Dendritic cell treated with granulocyte-macrophage colony-stimulating factor and Interleukin-4, amounts not matched to agents 40 ng/mL and 50 ng/mL, for 4 days (primary cell): ENCODE data around the gene RRAS2.

ENCODE experiments used
- H3K27ac Mint-ChIP-seq: one replicate; pipeline ENCODE4 v1.8.0; 2022; ENCODE audit warnings: mild to moderate bottlenecking, mixed read lengths
- H3K27me3 Mint-ChIP-seq: one replicate; pipeline ENCODE4 v1.8.0; 2022; ENCODE audit warnings: mild to moderate bottlenecking, mixed read lengths
- H3K36me3 Mint-ChIP-seq: one replicate; pipeline ENCODE4 v1.8.0; 2022; ENCODE audit warnings: low read depth, mixed read lengths
- H3K4me1 Mint-ChIP-seq: one replicate; pipeline ENCODE4 v1.8.0; 2022; ENCODE audit warnings: low read depth, mixed read lengths
- H3K4me3 Mint-ChIP-seq: one replicate; pipeline ENCODE4 v1.8.0; 2022; ENCODE audit warnings: mild to moderate bottlenecking, moderate library complexity, mixed read lengths
- H3K9me3 Mint-ChIP-seq: one replicate; pipeline ENCODE4 v1.8.0; 2022; ENCODE audit warnings: mixed read lengths
- intact Hi-C: fragments of 100-400 bp; cut with micrococcal nuclease; formaldehyde crosslinking; loops from one replicate; pipeline ENCODE4 v1.15.0; 2022

The RRAS2 gene

GRCh38 chr11:14380947-14381561 is 22.1 kb upstream of the RRAS2 start:
- Mint-ChIP-seq H3K4me3 (peak overlapping the region; percentile 46), H3K9me3 (no peaks in the 10 kb centered on the region), H3K27ac (no peak overlapping the region), H3K4me1 (peaks cover 5% of the 10 kb centered on the region), H3K36me3 (no peaks in the 10 kb centered on the region), H3K27me3 (peaks cover 49% of the 10 kb centered on the region)
- intact Hi-C loops = no loop called here

- Mint-ChIP-seq H3K4me3 (no peak overlapping the region), H3K27ac (no peak overlapping the region), H3K36me3 (no peaks in the 10 kb centered on the region)
These were observed 21.3 kb upstream of the RRAS2 start for GRCh38 chr11:14380125-14380936.

GRCh38 chr11:14378171-14378570 is 19.2 kb upstream of the RRAS2 start:
- Mint-ChIP-seq H3K9me3 (no peaks in the 10 kb centered on the region), H3K27me3 (peaks cover 48% of the 10 kb centered on the region), H3K36me3 (no peaks in the 10 kb centered on the region), H3K27ac (no peak overlapping the region), H3K4me3 (no peak overlapping the region), H3K4me1 (peaks cover 5% of the 10 kb centered on the region)
- intact Hi-C loops = no loop called here

More at GRCh38 chr11:14380125-14380936, 21.3 kb upstream of the RRAS2 start:
- Mint-ChIP-seq H3K4me1 (peaks cover 5% of the 10 kb centered on the region), H3K9me3 (no peaks in the 10 kb centered on the region), H3K27me3 (peaks cover 49% of the 10 kb centered on the region)
- intact Hi-C loops = no loop called here

- Mint-ChIP-seq H3K9me3 (no peaks in the 10 kb centered on the region), H3K4me3 (no peak overlapping the region), H3K4me1 (peaks cover 5% of the 10 kb centered on the region), H3K36me3 (no peaks in the 10 kb centered on the region), H3K27me3 (peaks cover 38% of the 10 kb centered on the region), H3K27ac (no peak overlapping the region)
- intact Hi-C loops = no loop called here
These were observed 17.9 kb upstream of the RRAS2 start for GRCh38 chr11:14376920-14377319.

GRCh38 chr11:14374922-14375830 is 16.2 kb upstream of the RRAS2 start:
- Mint-ChIP-seq H3K4me1 (no peaks in the 10 kb centered on the region), H3K4me3 (no peak overlapping the region), H3K9me3 (no peaks in the 10 kb centered on the region), H3K27me3 (peaks cover 22% of the 10 kb centered on the region), H3K27ac (no peak overlapping the region), H3K36me3 (no peaks in the 10 kb centered on the region)
- intact Hi-C loops = no loop called here

GRCh38 chr11:14373941-14374646 is 15.1 kb upstream of the RRAS2 start:
- Mint-ChIP-seq H3K27me3 (peaks cover 15% of the 10 kb centered on the region), H3K9me3 (no peaks in the 10 kb centered on the region), H3K36me3 (no peaks in the 10 kb centered on the region), H3K4me1 (peaks cover 2% of the 10 kb centered on the region), H3K4me3 (no peak overlapping the region), H3K27ac (no peak overlapping the region)
- intact Hi-C loops = no loop called here

GRCh38 chr11:14372011-14372410 is 13.0 kb upstream of the RRAS2 start:
- Mint-ChIP-seq H3K4me1 (peaks cover 6% of the 10 kb centered on the region), H3K9me3 (no peaks in the 10 kb centered on the region), H3K27ac (no peak overlapping the region), H3K4me3 (no peak overlapping the region), H3K36me3 (no peaks in the 10 kb centered on the region), H3K27me3 (peaks cover 8% of the 10 kb centered on the region)
- intact Hi-C loops = no loop called here

- H3K4me1 Mint-ChIP-seq = peaks cover 6% of the 10 kb centered on the region
- H3K4me3 Mint-ChIP-seq = no peak overlapping the region
- H3K36me3 Mint-ChIP-seq = no peaks in the 10 kb centered on the region
- H3K27ac Mint-ChIP-seq = no peak overlapping the region
- intact Hi-C loops = no loop called here
- H3K9me3 Mint-ChIP-seq = no peaks in the 10 kb centered on the region
- H3K27me3 Mint-ChIP-seq = peaks cover 8% of the 10 kb centered on the region
These were observed 12.3 kb upstream of the RRAS2 start for GRCh38 chr11:14371249-14371648.

GRCh38 chr11:14370496-14370895 is 11.5 kb upstream of the RRAS2 start:
- intact Hi-C loops = no loop called here
- Mint-ChIP-seq H3K9me3 (no peaks in the 10 kb centered on the region), H3K27me3 (peaks cover 6% of the 10 kb centered on the region), H3K4me3 (no peak overlapping the region), H3K36me3 (no peaks in the 10 kb centered on the region), H3K27ac (no peak overlapping the region), H3K4me1 (peaks cover 6% of the 10 kb centered on the region)

GRCh38 chr11:14369598-14369997 is 10.6 kb upstream of the RRAS2 start:
- Mint-ChIP-seq H3K4me1 (peaks cover 6% of the 10 kb centered on the region), H3K9me3 (no peaks in the 10 kb centered on the region), H3K27ac (no peak overlapping the region), H3K36me3 (no peaks in the 10 kb centered on the region), H3K4me3 (no peak overlapping the region), H3K27me3 (peaks cover 5% of the 10 kb centered on the region)
- intact Hi-C loops = no loop called here

- Mint-ChIP-seq H3K27me3 (peaks cover 13% of the 10 kb centered on the region), H3K27ac (no peak overlapping the region), H3K36me3 (no peaks in the 10 kb centered on the region), H3K4me1 (peaks cover 6% of the 10 kb centered on the region), H3K4me3 (no peak overlapping the region), H3K9me3 (no peaks in the 10 kb centered on the region)
- intact Hi-C loops = no loop called here
These were observed 8.0 kb upstream of the RRAS2 start for GRCh38 chr11:14366936-14367335.

- Mint-ChIP-seq H3K27me3 (peaks cover 34% of the 10 kb centered on the region), H3K9me3 (no peaks in the 10 kb centered on the region), H3K36me3 (no peaks in the 10 kb centered on the region), H3K4me3 (no peak overlapping the region), H3K4me1 (peaks cover 6% of the 10 kb centered on the region), H3K27ac (no peak overlapping the region)
- intact Hi-C loops = no loop called here
These were observed 5.3 kb upstream of the RRAS2 start for GRCh38 chr11:14364322-14364721.

- intact Hi-C loops = no loop called here
- no peak overlapping the region for H3K4me3 Mint-ChIP-seq
- H3K36me3 Mint-ChIP-seq = no peaks in the 10 kb centered on the region
- H3K27ac Mint-ChIP-seq = no peak overlapping the region
- no peaks in the 10 kb centered on the region for H3K9me3 Mint-ChIP-seq
- peaks cover 41% of the 10 kb centered on the region for H3K27me3 Mint-ChIP-seq
- H3K4me1 Mint-ChIP-seq = peaks cover 7% of the 10 kb centered on the region
These were observed 3.6 kb upstream of the RRAS2 start for GRCh38 chr11:14362611-14363010.
